ENCODE results near the gene ERC1.
"Not testable (repeated sequence)": the region's sequence is repeated elsewhere in the genome, so short reads cannot be mapped to it uniquely, and the experiment has no call there.

- TF ChIP-seq CTCF, POLR2A (IDR thresholded peaks at IDR 0.05): not testable (repeated sequence)
These were observed 155.7 kb downstream of the ERC1 start for GRCh38 chr12:1146758-1147157.

Measured in uterus (tissue), 2 donors.